DOHH2 (cell line): Measurements from ENCODE around the gene BAIAP2L1.

ENCODE experiments used
- CTCF ChIP-seq: fragments of 200-600 bp; sonication (generic); IDR thresholded peaks from one replicate; pipeline ENCODE4 v1.5.1; 2014; ENCODE audit warnings: antibody characterized with exemption, mild to moderate bottlenecking, low read depth, low read length; ENCODE audit not compliant: poor library complexity, severe bottlenecking
- EZH2phosphoT487 ChIP-seq: fragments of 200-600 bp; sonication (generic); IDR thresholded peaks from 2 replicates; pipeline ENCODE4 v1.6.1; 2017; ENCODE audit warnings: borderline replicate concordance, mild to moderate bottlenecking, antibody characterized with exemption, low read length, moderate library complexity, mixed read lengths

- TF ChIP-seq CTCF = no peak
- no peak for TF ChIP-seq EZH2phosphoT487
Measured at GRCh38 chr7:98315318-98315993, 85.4 kb downstream of the BAIAP2L1 start.
